ENCODE measurements around the gene DFFB.

Gene DFFB

GRCh38 chr1:3821447-3821846, 35.8 kb upstream of the DFFB start:
- H3K27ac ChIP-seq = no peak overlapping the region
- H3K4me3 ChIP-seq = no peak overlapping the region
- DNase-seq (ENCODE audit: low spot score) = no peak
- TF ChIP-seq, protein P1, sequence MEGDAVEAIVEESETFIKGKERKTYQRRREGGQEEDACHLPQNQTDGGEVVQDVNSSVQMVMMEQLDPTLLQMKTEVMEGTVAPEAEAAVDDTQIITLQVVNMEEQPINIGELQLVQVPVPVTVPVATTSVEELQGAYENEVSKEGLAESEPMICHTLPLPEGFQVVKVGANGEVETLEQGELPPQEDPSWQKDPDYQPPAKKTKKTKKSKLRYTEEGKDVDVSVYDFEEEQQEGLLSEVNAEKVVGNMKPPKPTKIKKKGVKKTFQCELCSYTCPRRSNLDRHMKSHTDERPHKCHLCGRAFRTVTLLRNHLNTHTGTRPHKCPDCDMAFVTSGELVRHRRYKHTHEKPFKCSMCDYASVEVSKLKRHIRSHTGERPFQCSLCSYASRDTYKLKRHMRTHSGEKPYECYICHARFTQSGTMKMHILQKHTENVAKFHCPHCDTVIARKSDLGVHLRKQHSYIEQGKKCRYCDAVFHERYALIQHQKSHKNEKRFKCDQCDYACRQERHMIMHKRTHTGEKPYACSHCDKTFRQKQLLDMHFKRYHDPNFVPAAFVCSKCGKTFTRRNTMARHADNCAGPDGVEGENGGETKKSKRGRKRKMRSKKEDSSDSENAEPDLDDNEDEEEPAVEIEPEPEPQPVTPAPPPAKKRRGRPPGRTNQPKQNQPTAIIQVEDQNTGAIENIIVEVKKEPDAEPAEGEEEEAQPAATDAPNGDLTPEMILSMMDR (IDR thresholded peaks at IDR 0.05) = no peak

DNA sequence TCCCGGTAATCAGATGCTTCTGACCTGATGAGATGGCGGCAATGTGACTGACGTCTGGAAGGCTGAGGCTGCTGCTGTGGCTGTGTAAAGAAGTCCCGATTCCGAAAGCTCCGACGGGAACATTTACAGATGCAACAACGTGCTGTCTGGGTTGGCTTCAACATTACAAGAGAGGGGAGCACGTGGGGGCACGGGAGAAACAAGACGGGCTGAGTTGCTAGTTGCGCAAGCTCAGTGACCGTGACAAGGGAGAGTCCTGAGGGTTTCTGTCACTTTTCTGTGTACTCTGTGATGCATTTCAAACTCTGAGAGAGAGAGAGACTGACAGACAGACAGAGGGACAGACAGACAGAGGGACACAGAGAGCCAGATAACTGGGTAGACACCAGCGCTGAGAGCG, 35.4 kb upstream of the DFFB start:
- H3K4me3 ChIP-seq = no peak overlapping the region
- DNase-seq (ENCODE audit: low spot score) = no peak
- TF ChIP-seq, protein P1 (IDR thresholded peaks at IDR 0.05) = no peak
- no peak overlapping the region for H3K27ac ChIP-seq

DNA sequence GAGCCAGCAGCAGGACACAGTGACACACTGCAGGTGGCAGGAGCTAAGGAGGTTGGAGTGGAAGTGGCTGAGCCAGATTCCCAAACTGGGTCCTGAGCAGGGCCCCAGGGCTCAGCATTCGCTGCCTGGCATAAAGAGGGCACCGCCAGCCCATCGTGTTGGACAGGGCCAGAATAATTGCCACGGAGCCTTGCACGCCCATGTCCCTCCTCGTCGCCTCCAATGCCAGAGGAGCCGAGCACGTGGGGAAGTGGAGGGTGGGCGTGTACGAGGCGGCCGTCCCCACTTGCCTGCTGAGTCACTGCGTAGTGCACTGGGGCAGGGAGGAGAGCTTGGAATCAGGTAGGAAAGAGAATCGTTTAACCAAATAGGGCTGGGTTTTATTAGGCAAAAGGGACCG, 34.9 kb upstream of the DFFB start:
- Histone ChIP-seq H3K27ac (no peak overlapping the region), H3K4me3 (no peak overlapping the region)
- no peak for DNase-seq (ENCODE audit: low spot score)
- TF ChIP-seq, protein P1 (IDR thresholded peaks at IDR 0.05) = no peak

DNA sequence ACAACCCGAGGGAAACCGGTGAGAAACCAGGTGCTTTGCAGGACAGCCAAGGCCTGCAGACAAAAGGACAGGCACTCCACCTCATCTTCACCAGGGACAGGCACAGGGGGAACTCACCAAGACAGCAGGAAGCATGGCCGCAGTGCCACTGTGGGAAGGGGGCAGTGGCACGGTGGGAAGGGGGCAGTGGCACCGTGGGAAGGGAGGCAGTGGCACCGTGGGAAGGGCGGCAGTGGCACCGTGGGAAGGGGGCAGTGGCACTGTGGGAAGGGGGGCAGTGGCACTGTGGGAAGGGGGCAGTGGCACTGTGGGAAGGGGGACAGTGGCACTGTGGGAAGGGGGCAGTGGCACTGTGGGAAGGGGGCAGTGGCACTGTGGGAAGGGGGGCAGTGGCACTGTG, 32.6 kb upstream of the DFFB start:
- H3K27ac ChIP-seq = no peak overlapping the region
- no peak for DNase-seq (ENCODE audit: low spot score)
- TF ChIP-seq, protein P1 (IDR thresholded peaks at IDR 0.05) = no peak

GRCh38 chr1:3825356-3825755, 31.9 kb upstream of the DFFB start:
- no peak overlapping the region for H3K27ac ChIP-seq
- no peak for DNase-seq (ENCODE audit: low spot score)
- TF ChIP-seq, protein P1 (IDR thresholded peaks at IDR 0.05) = no peak

More for the DNA sequence above, 32.6 kb upstream of the DFFB start:
- H3K4me3 ChIP-seq = no peak overlapping the region

GRCh38 chr1:3827813-3828307, 29.4 kb upstream of the DFFB start:
- TF ChIP-seq, protein P1 (IDR thresholded peaks at IDR 0.05) = no peak
- Histone ChIP-seq H3K4me3 (no peak overlapping the region), H3K27ac (no peak overlapping the region)
- DNase-seq (ENCODE audit: low spot score) = no peak

More at GRCh38 chr1:3825356-3825755, 31.9 kb upstream of the DFFB start:
- no peak overlapping the region for H3K4me3 ChIP-seq

DNA sequence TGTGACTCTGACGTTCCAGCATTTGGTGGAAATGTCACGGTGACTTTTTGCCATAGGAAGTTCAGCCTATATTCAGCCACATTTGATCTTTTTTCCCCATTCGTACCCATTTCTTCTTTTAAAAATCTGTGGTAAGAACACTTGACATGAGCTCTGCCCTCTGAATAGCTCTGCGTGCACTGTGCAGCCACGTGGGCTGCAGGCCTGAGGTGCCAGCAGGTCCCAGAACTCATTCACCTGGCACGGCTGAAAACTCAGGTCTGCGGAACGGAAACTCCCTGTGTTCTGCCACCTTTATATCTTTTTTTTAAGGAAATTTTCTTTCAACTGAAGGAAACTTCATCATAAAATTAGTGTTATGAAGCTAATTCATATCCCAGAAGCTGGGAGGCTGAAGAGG, 28.9 kb upstream of the DFFB start:
- TF ChIP-seq, protein P1 (IDR thresholded peaks at IDR 0.05) = no peak
- no peak for DNase-seq (ENCODE audit: low spot score)
- Histone ChIP-seq H3K27ac (no peak overlapping the region), H3K4me3 (no peak overlapping the region)
